Lung (tissue), 12 donors: ENCODE measurements around the gene ZBTB39. TPM values are rescaled to one million over a fixed set of nuclear protein-coding genes. Genes with fewer than 3 reads are reported as not detected.

Source experiments
- ATAC-seq: fragments of 200-7000 bp; cut with Tn5 transposase; one replicate; pipeline ENCODE4 v1.9.1; 2020; ENCODE audit warnings: moderate number of reproducible peaks; ENCODE audit not compliant: insufficient read depth, low FRiP score
- DNase-seq, 3 donors: peaks; one replicate each; pipeline ENCODE4 v3.0.0-alpha.2; 2013 to 2017
- H3K27ac ChIP-seq, 2 donors: one replicate each; pipeline ENCODE4 v1.5.1; 2013; ENCODE audit warnings: mild to moderate bottlenecking in 2 of 2, moderate library complexity in 2 of 2, control low read depth in 1 of 2, inconsistent platforms in 1 of 2, low read depth in 1 of 2, low read length in 1 of 2
- H3K27me3 ChIP-seq, 3 donors: one replicate each; pipeline ENCODE4 v1.5.1; 2013; ENCODE audit warnings: low read length in 2 of 3; ENCODE audit not compliant: control insufficient read depth in 3 of 3, insufficient read depth in 3 of 3
- H3K36me3 ChIP-seq, 4 donors: one replicate each; pipeline ENCODE4 v1.5.1; 2013; ENCODE audit warnings: low read length in 4 of 4, mild to moderate bottlenecking in 1 of 4, moderate library complexity in 1 of 4; ENCODE audit not compliant: control insufficient read depth in 4 of 4, insufficient read depth in 4 of 4
- H3K4me1 ChIP-seq, 5 donors: one replicate each; pipeline ENCODE4 v1.5.1; 2013; ENCODE audit warnings: low read length in 5 of 5, mild to moderate bottlenecking in 2 of 5, moderate library complexity in 1 of 5; ENCODE audit not compliant: control insufficient read depth in 5 of 5, insufficient read depth in 5 of 5
- H3K4me3 ChIP-seq: one replicate; pipeline ENCODE4 v1.5.1; 2013; ENCODE audit warnings: mild to moderate bottlenecking, control low read depth, moderate library complexity
- H3K9ac ChIP-seq, 2 donors: one replicate each; pipeline ENCODE4 v1.5.1; 2013; ENCODE audit warnings: low read length in 2 of 2, control low read depth in 1 of 2; ENCODE audit not compliant: insufficient read depth in 1 of 2
- H3K9me3 ChIP-seq, 4 donors: one replicate each; pipeline ENCODE4 v1.5.1; 2013; ENCODE audit warnings: low read length in 3 of 4, mild to moderate bottlenecking in 1 of 4, moderate library complexity in 1 of 4; ENCODE audit not compliant: control insufficient read depth in 4 of 4, insufficient read depth in 3 of 4
- CTCF ChIP-seq: IDR thresholded peaks from 2 replicates; pipeline ENCODE4 v1.5.1; 2012; ENCODE audit warnings: mild to moderate bottlenecking; ENCODE audit errors: control extremely low read depth, extremely low read depth
- WGBS, 2 donors: extraction: QIAGEN DNeasy Blood & Tissue Kit; methylation state at CpG; one replicate each; pipeline ENCODE4 v1.1.7; 2013; 5-methylcytosine and 5-hydroxymethylcytosine counted together
- polyA plus RNA-seq, 2 donors: library from polyadenylated mRNA; stranded (reverse); fragments of 200-250 nt; gene quantifications; one replicate each; pipeline ENCODE4 v1.2.1, GENCODE V29; 2013
- total RNA-seq, 2 donors: library from RNA; depleted of rRNA in 1 of 2; stranded (reverse); fragments of >200 nt in 1 of 2; gene quantifications; one replicate each; pipeline ENCODE4 v1.2.1, GENCODE V29; 2014 to 2021
- donor health status: control.
- donor health status: control.
- donor health status: Bipolar disorder and iron deficiency.
- donor health status: healthy.
- donor health status: DM: yes; HTN: yes; CAD: no.

ZBTB39 gene
- total and polyA plus RNA-seq, 4 donors = 2.2 to 9.1 (median 4.5) TPM

- Histone ChIP-seq H3K36me3 (no peaks in the 10 kb centered on the region), H3K9ac (no peak overlapping the region), H3K9me3 (no peaks in the 10 kb centered on the region), H3K27me3 (no peaks in the 10 kb centered on the region), H3K27ac (no peak overlapping the region), H3K4me3 (no peak overlapping the region), H3K4me1 (no peaks in the 10 kb centered on the region)
- TF ChIP-seq CTCF = no peak
- WGBS, 2 donors = 91 to 94% methylated on average over 4 of the region's 4 CpGs
- no peak for DNase-seq
- no peak for ATAC-seq
These were observed 33.9 kb upstream of the ZBTB39 start for GRCh38 chr12:57040211-57040610.

- 79 to 80% methylated on average over 9 of the region's 9 CpGs for WGBS, 2 donors
- TF ChIP-seq CTCF = no peak
- Histone ChIP-seq H3K9me3 (no peaks in the 10 kb centered on the region), H3K4me3 (no peak overlapping the region), H3K9ac (no peak overlapping the region), H3K36me3 (no peaks in the 10 kb centered on the region), H3K27me3 (no peaks in the 10 kb centered on the region), H3K27ac (no peak overlapping the region), H3K4me1 (no peaks in the 10 kb centered on the region)
- DNase-seq = no peak
- ATAC-seq = no peak
These were observed 32.9 kb upstream of the ZBTB39 start for GRCh38 chr12:57039016-57039798.

- WGBS, 2 donors = 67 to 80% methylated on average over 3 of the region's 3 CpGs
- Histone ChIP-seq H3K9me3 (no peaks in the 10 kb centered on the region), H3K27me3 (peaks cover 0 to 3% (median 0%) of the 10 kb centered on the region in 3 donors), H3K36me3 (no peaks in the 10 kb centered on the region), H3K4me1 (no peaks in the 10 kb centered on the region), H3K4me3 (no peak overlapping the region), H3K27ac (no peak overlapping the region), H3K9ac (no peak overlapping the region)
- ATAC-seq = no peak
- DNase-seq = no peak
- TF ChIP-seq CTCF = no peak
These were observed 30.9 kb upstream of the ZBTB39 start for GRCh38 chr12:57037264-57037663.
